GM21576 (cell line): ENCODE measurements around the gene ZMIZ1.

ENCODE experiments used
- ATAC-seq: cut with Tn5 transposase; IDR thresholded peaks from one replicate; pipeline ENCODE4 v1.9.1; 2021; ENCODE audit warnings: mild to moderate bottlenecking, moderate library complexity; ENCODE audit not compliant: unreplicated experiment

Gene ZMIZ1

GRCh38 chr10:79096514-79096913, 27.7 kb downstream of the ZMIZ1 start:
- ATAC-seq: no peak

- no peak for ATAC-seq
These were observed 28.5 kb downstream of the ZMIZ1 start for GRCh38 chr10:79097021-79097872.

- ATAC-seq: no peak
These were observed 29.3 kb downstream of the ZMIZ1 start for GRCh38 chr10:79098061-79098460.

GRCh38 chr10:79098596-79099015, 29.8 kb downstream of the ZMIZ1 start:
- peak; percentile 86 for ATAC-seq

GRCh38 chr10:79099898-79100448, 31.2 kb downstream of the ZMIZ1 start:
- no peak for ATAC-seq

GRCh38 chr10:79100771-79101170, 32.0 kb downstream of the ZMIZ1 start:
- ATAC-seq: no peak

- ATAC-seq: no peak
These were observed 33.1 kb downstream of the ZMIZ1 start for GRCh38 chr10:79101560-79102497.

- no peak for ATAC-seq
These were observed 33.7 kb downstream of the ZMIZ1 start for GRCh38 chr10:79102498-79102874.

- no peak for ATAC-seq
These were observed 34.4 kb downstream of the ZMIZ1 start for GRCh38 chr10:79103129-79103528.

- no peak for ATAC-seq
These were observed 34.8 kb downstream of the ZMIZ1 start for GRCh38 chr10:79103585-79103984.

GRCh38 chr10:79105150-79105739, 36.5 kb downstream of the ZMIZ1 start:
- no peak for ATAC-seq

- no peak for ATAC-seq
These were observed 37.1 kb downstream of the ZMIZ1 start for GRCh38 chr10:79105818-79106217.

- ATAC-seq: no peak
These were observed 37.7 kb downstream of the ZMIZ1 start for GRCh38 chr10:79106256-79107050.

GRCh38 chr10:79107736-79108264, 39.0 kb downstream of the ZMIZ1 start:
- ATAC-seq: no peak

- ATAC-seq: no peak
These were observed 40.0 kb downstream of the ZMIZ1 start for GRCh38 chr10:79108728-79109127.

GRCh38 chr10:79111427-79111826, 42.7 kb downstream of the ZMIZ1 start:
- ATAC-seq: no peak

GRCh38 chr10:79111846-79112614, 43.3 kb downstream of the ZMIZ1 start:
- ATAC-seq: no peak

GRCh38 chr10:79112881-79113431, 44.2 kb downstream of the ZMIZ1 start:
- no peak for ATAC-seq

GRCh38 chr10:79113827-79114226, 45.1 kb downstream of the ZMIZ1 start:
- ATAC-seq: no peak
